HepG2 (cell line): ENCODE measurements around the gene HOXA4. TPM values are rescaled to one million over a fixed set of nuclear protein-coding genes. Genes with fewer than 3 reads are reported as not detected.

Experiments
- ATF7-NPFF ChIP-seq: sonication (generic); formaldehyde crosslinking; IDR thresholded peaks from 2 replicates; pipeline ENCODE4 v1.8.1; 2023; ENCODE audit warnings: mild to moderate bottlenecking, low read depth, missing genetic modification reagents, moderate library complexity
- CBX5 ChIP-seq: sonication (generic); formaldehyde crosslinking; IDR thresholded peaks from 2 replicates; pipeline ENCODE4 v1.4.0; 2020; ENCODE audit warnings: missing genetic modification reagents, borderline replicate concordance
- DR1 ChIP-seq: sonication (generic); formaldehyde crosslinking; IDR thresholded peaks from 2 replicates; pipeline ENCODE4 v1.8.0; 2021; ENCODE audit warnings: mild to moderate bottlenecking, missing genetic modification reagents, inconsistent platforms
- TBX2 ChIP-seq: sonication (generic); formaldehyde crosslinking; IDR thresholded peaks from 2 replicates; pipeline ENCODE4 v1.5.0; 2020; ENCODE audit warnings: missing genetic modification reagents, mild to moderate bottlenecking, borderline replicate concordance
- TOPORS ChIP-seq: sonication (generic); formaldehyde crosslinking; IDR thresholded peaks from 2 replicates; pipeline ENCODE4 v1.8.0; 2023; ENCODE audit warnings: mild to moderate bottlenecking, missing genetic modification reagents
- ZBTB20 ChIP-seq: sonication (generic); formaldehyde crosslinking; IDR thresholded peaks from 2 replicates; pipeline ENCODE4 v1.8.1; 2023; ENCODE audit warnings: missing genetic modification reagents, low read depth, mild to moderate bottlenecking, borderline replicate concordance
- ZNF260 ChIP-seq: sonication (generic); formaldehyde crosslinking; IDR thresholded peaks from 2 replicates; pipeline ENCODE4 v1.4.0; 2020; ENCODE audit warnings: missing genetic modification reagents, low read depth, mild to moderate bottlenecking, borderline replicate concordance
- ZNF713 ChIP-seq: sonication (generic); formaldehyde crosslinking; IDR thresholded peaks from 2 replicates; pipeline ENCODE4 v1.4.0; 2020; ENCODE audit warnings: mild to moderate bottlenecking, missing genetic modification reagents
- ZNF75D ChIP-seq: sonication (generic); formaldehyde crosslinking; IDR thresholded peaks from 2 replicates; pipeline ENCODE4 v1.8.1; 2023; ENCODE audit warnings: missing genetic modification reagents, mild to moderate bottlenecking, borderline replicate concordance
- ZNF790 ChIP-seq: sonication (generic); formaldehyde crosslinking; IDR thresholded peaks from 2 replicates; pipeline ENCODE4 v1.8.0; 2022; ENCODE audit warnings: missing genetic modification reagents, mild to moderate bottlenecking, borderline replicate concordance
- ZNF850 ChIP-seq: sonication (generic); formaldehyde crosslinking; conservative IDR thresholded peaks from 2 replicates; pipeline ENCODE4 v1.9.0; 2021; ENCODE audit warnings: mild to moderate bottlenecking, missing genetic modification reagents
- polyA plus RNA-seq, 8 experiments: library from polyadenylated mRNA; depleted of rRNA in 3 of 8; stranded (reverse) in 7 of 8; unstranded in 1 of 8; fragments of >200 nt; fragmentation: Illumina TruSeq in 4 of 8; extraction: Trizol in 4 of 8; gene quantifications; 2 replicates each; pipeline versions ENCODE4 v1.2.1 to v1.2.3, GENCODE V29; 2011 to 2016; ENCODE audit warnings: low read depth in 4 of 8, missing spikeins in 1 of 8, mixed read lengths in 1 of 8; ENCODE audit not compliant: insufficient read depth in 1 of 8
- total RNA-seq, 5 experiments: library from RNA; depleted of rRNA; stranded (reverse); fragments of >200 nt; fragmentation: Illumina TruSeq; extraction: Trizol; gene quantifications; 2 replicates each; pipeline ENCODE4 v1.2.3, GENCODE V29; 2016; ENCODE audit warnings: low read depth in 1 of 5
- TF ChIP-seq, protein P1 (sequence below): sonication (generic); formaldehyde crosslinking; IDR thresholded peaks from 2 replicates; pipeline ENCODE4 v1.4.0; 2020; ENCODE audit warnings: missing genetic modification reagents, borderline replicate concordance
- TF ChIP-seq, protein P2 (sequence below), 2 experiments: sonication (generic) in 1 of 2; formaldehyde crosslinking in 1 of 2; IDR thresholded peaks; 2 replicates each; pipeline versions ENCODE4 v1.4.0 to v1.6.1; 2018 to 2020; ENCODE audit warnings: missing genetic modification reagents in 2 of 2, borderline replicate concordance in 1 of 2, low read depth in 1 of 2, mild to moderate bottlenecking in 1 of 2, missing biosample characterization in 1 of 2
- TF ChIP-seq, protein P3 (sequence below): sonication (generic); formaldehyde crosslinking; conservative IDR thresholded peaks from 2 replicates; pipeline ENCODE4 v1.8.0; 2022; ENCODE audit warnings: low read depth, missing genetic modification reagents
- TF ChIP-seq, protein P4 (sequence below): sonication (generic); formaldehyde crosslinking; IDR thresholded peaks from 2 replicates; pipeline ENCODE4 v1.4.0; 2020; ENCODE audit warnings: mild to moderate bottlenecking, missing genetic modification reagents
- TF ChIP-seq, protein P5 (sequence below): sonication (generic); formaldehyde crosslinking; IDR thresholded peaks from 2 replicates; pipeline ENCODE4 v1.4.0; 2020; ENCODE audit warnings: missing genetic modification reagents, mild to moderate bottlenecking, borderline replicate concordance

The HOXA4 gene
- total and polyA plus RNA-seq, 2 of the 13 experiments (the other 11 are each of a cell fraction or from before 2014, with no cell fraction given) = 2.4 to 5.4 TPM

- TF ChIP-seq ATF7-NPFF = peak; percentile 58; the same call in 1 of the 2 replicates
- TF ChIP-seq, protein P1, sequence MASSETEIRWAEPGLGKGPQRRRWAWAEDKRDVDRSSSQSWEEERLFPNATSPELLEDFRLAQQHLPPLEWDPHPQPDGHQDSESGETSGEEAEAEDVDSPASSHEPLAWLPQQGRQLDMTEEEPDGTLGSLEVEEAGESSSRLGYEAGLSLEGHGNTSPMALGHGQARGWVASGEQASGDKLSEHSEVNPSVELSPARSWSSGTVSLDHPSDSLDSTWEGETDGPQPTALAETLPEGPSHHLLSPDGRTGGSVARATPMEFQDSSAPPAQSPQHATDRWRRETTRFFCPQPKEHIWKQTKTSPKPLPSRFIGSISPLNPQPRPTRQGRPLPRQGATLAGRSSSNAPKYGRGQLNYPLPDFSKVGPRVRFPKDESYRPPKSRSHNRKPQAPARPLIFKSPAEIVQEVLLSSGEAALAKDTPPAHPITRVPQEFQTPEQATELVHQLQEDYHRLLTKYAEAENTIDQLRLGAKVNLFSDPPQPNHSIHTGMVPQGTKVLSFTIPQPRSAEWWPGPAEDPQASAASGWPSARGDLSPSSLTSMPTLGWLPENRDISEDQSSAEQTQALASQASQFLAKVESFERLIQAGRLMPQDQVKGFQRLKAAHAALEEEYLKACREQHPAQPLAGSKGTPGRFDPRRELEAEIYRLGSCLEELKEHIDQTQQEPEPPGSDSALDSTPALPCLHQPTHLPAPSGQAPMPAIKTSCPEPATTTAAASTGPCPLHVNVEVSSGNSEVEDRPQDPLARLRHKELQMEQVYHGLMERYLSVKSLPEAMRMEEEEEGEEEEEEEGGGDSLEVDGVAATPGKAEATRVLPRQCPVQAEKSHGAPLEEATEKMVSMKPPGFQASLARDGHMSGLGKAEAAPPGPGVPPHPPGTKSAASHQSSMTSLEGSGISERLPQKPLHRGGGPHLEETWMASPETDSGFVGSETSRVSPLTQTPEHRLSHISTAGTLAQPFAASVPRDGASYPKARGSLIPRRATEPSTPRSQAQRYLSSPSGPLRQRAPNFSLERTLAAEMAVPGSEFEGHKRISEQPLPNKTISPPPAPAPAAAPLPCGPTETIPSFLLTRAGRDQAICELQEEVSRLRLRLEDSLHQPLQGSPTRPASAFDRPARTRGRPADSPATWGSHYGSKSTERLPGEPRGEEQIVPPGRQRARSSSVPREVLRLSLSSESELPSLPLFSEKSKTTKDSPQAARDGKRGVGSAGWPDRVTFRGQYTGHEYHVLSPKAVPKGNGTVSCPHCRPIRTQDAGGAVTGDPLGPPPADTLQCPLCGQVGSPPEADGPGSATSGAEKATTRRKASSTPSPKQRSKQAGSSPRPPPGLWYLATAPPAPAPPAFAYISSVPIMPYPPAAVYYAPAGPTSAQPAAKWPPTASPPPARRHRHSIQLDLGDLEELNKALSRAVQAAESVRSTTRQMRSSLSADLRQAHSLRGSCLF = no peak
- TF ChIP-seq, protein P2, sequence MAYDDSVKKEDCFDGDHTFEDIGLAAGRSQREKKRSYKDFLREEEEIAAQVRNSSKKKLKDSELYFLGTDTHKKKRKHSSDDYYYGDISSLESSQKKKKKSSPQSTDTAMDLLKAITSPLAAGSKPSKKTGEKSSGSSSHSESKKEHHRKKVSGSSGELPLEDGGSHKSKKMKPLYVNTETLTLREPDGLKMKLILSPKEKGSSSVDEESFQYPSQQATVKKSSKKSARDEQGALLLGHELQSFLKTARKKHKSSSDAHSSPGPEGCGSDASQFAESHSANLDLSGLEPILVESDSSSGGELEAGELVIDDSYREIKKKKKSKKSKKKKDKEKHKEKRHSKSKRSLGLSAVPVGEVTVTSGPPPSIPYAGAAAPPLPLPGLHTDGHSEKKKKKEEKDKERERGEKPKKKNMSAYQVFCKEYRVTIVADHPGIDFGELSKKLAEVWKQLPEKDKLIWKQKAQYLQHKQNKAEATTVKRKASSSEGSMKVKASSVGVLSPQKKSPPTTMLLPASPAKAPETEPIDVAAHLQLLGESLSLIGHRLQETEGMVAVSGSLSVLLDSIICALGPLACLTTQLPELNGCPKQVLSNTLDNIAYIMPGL (CRISPR knock-in tag; IDR thresholded peaks at IDR 0.05; ENCODE audit: borderline replicate concordance in 1 of 2, low read depth in 1 of 2) = peak; percentile 83 to 87
- TF ChIP-seq, protein P3, sequence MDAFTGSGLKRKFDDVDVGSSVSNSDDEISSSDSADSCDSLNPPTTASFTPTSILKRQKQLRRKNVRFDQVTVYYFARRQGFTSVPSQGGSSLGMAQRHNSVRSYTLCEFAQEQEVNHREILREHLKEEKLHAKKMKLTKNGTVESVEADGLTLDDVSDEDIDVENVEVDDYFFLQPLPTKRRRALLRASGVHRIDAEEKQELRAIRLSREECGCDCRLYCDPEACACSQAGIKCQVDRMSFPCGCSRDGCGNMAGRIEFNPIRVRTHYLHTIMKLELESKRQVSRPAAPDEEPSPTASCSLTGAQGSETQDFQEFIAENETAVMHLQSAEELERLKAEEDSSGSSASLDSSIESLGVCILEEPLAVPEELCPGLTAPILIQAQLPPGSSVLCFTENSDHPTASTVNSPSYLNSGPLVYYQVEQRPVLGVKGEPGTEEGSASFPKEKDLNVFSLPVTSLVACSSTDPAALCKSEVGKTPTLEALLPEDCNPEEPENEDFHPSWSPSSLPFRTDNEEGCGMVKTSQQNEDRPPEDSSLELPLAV (CRISPR knock-in tag) = no peak
- TF ChIP-seq ZNF75D (CRISPR knock-in tag) = no peak
- no peak for TF ChIP-seq ZNF713 (CRISPR knock-in tag)
- TF ChIP-seq CBX5 (CRISPR knock-in tag) = no peak
- no peak for TF ChIP-seq ZNF790 (CRISPR knock-in tag)
- peak; percentile 52; the same call in 1 of the 2 replicates for TF ChIP-seq TBX2
- TF ChIP-seq, protein P4, sequence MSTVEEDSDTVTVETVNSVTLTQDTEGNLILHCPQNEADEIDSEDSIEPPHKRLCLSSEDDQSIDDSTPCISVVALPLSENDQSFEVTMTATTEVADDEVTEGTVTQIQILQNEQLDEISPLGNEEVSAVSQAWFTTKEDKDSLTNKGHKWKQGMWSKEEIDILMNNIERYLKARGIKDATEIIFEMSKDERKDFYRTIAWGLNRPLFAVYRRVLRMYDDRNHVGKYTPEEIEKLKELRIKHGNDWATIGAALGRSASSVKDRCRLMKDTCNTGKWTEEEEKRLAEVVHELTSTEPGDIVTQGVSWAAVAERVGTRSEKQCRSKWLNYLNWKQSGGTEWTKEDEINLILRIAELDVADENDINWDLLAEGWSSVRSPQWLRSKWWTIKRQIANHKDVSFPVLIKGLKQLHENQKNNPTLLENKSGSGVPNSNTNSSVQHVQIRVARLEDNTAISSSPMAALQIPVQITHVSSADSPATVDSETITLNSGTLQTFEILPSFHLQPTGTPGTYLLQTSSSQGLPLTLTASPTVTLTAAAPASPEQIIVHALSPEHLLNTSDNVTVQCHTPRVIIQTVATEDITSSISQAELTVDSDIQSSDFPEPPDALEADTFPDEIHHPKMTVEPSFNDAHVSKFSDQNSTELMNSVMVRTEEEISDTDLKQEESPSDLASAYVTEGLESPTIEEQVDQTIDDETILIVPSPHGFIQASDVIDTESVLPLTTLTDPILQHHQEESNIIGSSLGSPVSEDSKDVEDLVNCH (CRISPR knock-in tag) = no peak
- TF ChIP-seq, protein P5, sequence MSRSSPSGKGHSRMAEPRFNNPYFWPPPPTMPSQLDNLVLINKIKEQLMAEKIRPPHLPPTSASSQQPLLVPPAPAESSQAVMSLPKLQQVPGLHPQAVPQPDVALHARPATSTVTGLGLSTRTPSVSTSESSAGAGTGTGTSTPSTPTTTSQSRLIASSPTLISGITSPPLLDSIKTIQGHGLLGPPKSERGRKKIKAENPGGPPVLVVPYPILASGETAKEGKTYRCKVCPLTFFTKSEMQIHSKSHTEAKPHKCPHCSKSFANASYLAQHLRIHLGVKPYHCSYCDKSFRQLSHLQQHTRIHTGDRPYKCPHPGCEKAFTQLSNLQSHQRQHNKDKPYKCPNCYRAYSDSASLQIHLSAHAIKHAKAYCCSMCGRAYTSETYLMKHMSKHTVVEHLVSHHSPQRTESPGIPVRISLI (CRISPR knock-in tag) = no peak
- no peak for TF ChIP-seq ZNF260 (CRISPR knock-in tag)
- no peak for TF ChIP-seq ZBTB20 (CRISPR knock-in tag)
- TF ChIP-seq TOPORS (CRISPR knock-in tag) = no peak
- TF ChIP-seq ZNF850 = no peak
- no peak for TF ChIP-seq DR1 (CRISPR knock-in tag)
These were observed 30.1 kb upstream of the HOXA4 start (continued) for GRCh38 chr7:27160546-27161213.
